GM21515 (cell line): ENCODE data around the gene KRTAP20-3.

Experiments
- ATAC-seq: cut with Tn5 transposase; IDR thresholded peaks from one replicate; pipeline ENCODE4 v1.9.1; 2021; ENCODE audit not compliant: unreplicated experiment

Gene KRTAP20-3

DNA sequence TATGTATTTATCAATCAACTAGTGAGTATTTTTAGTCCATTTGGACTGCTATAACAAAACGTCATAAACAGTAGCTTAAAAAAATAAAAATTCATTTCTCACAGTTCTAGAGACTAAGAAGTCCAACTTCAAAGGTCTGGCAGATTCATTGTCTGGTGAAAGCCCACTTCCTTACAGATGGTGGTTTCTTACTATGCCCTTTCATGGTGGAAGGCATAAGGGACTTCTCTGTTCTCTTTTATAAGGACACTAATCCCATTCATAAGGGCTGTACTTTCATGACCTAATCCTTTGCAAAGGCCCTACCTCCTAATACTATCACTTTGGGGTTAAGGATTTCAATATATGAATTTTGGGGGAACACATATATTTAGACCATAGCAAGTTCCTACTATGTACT, 37.9 kb downstream of the KRTAP20-3 start:
- ATAC-seq, result no peak

DNA sequence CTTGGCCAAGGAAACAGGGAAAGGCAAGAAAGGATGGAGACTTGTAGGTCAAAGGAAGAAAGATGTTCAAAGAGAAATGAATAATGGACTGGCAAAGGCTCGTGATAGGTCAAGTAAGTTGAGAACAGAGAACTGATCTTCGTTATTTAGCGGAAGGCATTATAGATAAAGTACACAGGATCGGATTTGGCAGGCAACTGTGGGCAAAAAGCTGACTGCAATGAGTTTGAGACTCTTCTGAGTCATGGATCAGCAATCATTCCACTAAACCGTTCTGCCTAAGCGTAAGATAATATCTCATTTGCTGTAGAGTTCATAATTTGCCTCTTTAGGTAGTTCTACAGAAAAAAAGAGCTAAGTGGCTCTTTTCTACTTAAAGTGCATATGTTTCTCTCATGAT, 41.8 kb downstream of the KRTAP20-3 start:
- no peak for ATAC-seq

DNA sequence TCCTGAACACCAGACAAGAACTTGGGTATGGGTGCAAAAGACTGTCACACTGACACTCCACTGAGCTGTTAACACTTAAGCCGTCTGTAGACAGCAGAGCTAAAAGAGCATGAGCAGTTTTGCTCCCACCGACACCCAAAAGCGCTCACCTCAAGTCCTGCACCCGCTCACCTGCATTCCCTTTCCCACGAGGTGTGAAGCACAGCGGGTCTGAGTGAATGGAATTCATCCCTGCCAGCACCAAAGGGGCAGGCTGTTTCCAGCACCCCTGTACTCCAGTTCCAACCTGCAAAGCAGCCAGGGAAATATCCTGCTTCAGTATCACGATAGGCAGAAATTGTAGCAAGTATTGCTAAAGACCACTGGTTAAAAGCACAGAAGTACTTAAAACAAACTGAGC, 47.2 kb downstream of the KRTAP20-3 start:
- ATAC-seq, result no peak
